ENCODE measurements around the gene NAIP.
"Not testable (repeated sequence)": the region's sequence is repeated elsewhere in the genome, so short reads cannot be mapped to it uniquely, and the experiment has no call there.

The NAIP gene

GRCh38 chr5:71025289-71025953 is at the start of gene NAIP:
TSS of gene NAIP (minus strand) at chr5:71025339. CDS start at chr5:71012915, 12,424 bp downstream.
- not testable (repeated sequence) for H3K4me3 ChIP-seq (ENCODE audit: low read depth, low read length); H3K9ac ChIP-seq (ENCODE audit: low read length); H3K4me1 ChIP-seq (ENCODE audit: control insufficient read depth, insufficient read depth, low read length); H3K27me3 ChIP-seq (ENCODE audit: control insufficient read depth, insufficient read depth, low read length); H3K36me3 ChIP-seq (ENCODE audit: control insufficient read depth, insufficient read depth, low read length); H3K9me3 ChIP-seq (ENCODE audit: control insufficient read depth, insufficient read depth, low read depth, low read length); H3K27ac ChIP-seq (ENCODE audit: low read depth, low read length)

- H3K27me3 ChIP-seq (ENCODE audit: control insufficient read depth, insufficient read depth, low read length); H3K9me3 ChIP-seq (ENCODE audit: control insufficient read depth, insufficient read depth, low read depth, low read length); H3K27ac ChIP-seq (ENCODE audit: low read depth, low read length); H3K9ac ChIP-seq (ENCODE audit: low read length); H3K4me3 ChIP-seq (ENCODE audit: low read depth, low read length); H3K4me1 ChIP-seq (ENCODE audit: control insufficient read depth, insufficient read depth, low read length); H3K36me3 ChIP-seq (ENCODE audit: control insufficient read depth, insufficient read depth, low read length): not testable (repeated sequence)
These were observed 42.3 kb upstream of the NAIP start, which contains the start of gene GTF2H2 for GRCh38 chr5:71067262-71067928. TSS of gene GTF2H2 (minus strand) at chr5:71067676. CDS start at chr5:71062763, 4,913 bp downstream.

GRCh38 chr5:71061322-71061721 is 36.2 kb upstream of the NAIP start:
- H3K27me3 ChIP-seq (ENCODE audit: control insufficient read depth, insufficient read depth, low read length); H3K9me3 ChIP-seq (ENCODE audit: control insufficient read depth, insufficient read depth, low read depth, low read length); H3K4me1 ChIP-seq (ENCODE audit: control insufficient read depth, insufficient read depth, low read length); H3K36me3 ChIP-seq (ENCODE audit: control insufficient read depth, insufficient read depth, low read length); H3K27ac ChIP-seq (ENCODE audit: low read depth, low read length); H3K4me3 ChIP-seq (ENCODE audit: low read depth, low read length); H3K9ac ChIP-seq (ENCODE audit: low read length): not testable (repeated sequence)

- H3K27me3 ChIP-seq (ENCODE audit: control insufficient read depth, insufficient read depth, low read length); H3K4me3 ChIP-seq (ENCODE audit: low read depth, low read length); H3K36me3 ChIP-seq (ENCODE audit: control insufficient read depth, insufficient read depth, low read length); H3K9me3 ChIP-seq (ENCODE audit: control insufficient read depth, insufficient read depth, low read depth, low read length); H3K4me1 ChIP-seq (ENCODE audit: control insufficient read depth, insufficient read depth, low read length); H3K27ac ChIP-seq (ENCODE audit: low read depth, low read length); H3K9ac ChIP-seq (ENCODE audit: low read length): not testable (repeated sequence)
These were observed 34.3 kb upstream of the NAIP start for GRCh38 chr5:71059426-71059825.

- not testable (repeated sequence) for H3K27me3 ChIP-seq (ENCODE audit: control insufficient read depth, insufficient read depth, low read length); H3K36me3 ChIP-seq (ENCODE audit: control insufficient read depth, insufficient read depth, low read length); H3K4me1 ChIP-seq (ENCODE audit: control insufficient read depth, insufficient read depth, low read length); H3K27ac ChIP-seq (ENCODE audit: low read depth, low read length); H3K9ac ChIP-seq (ENCODE audit: low read length); H3K4me3 ChIP-seq (ENCODE audit: low read depth, low read length); H3K9me3 ChIP-seq (ENCODE audit: control insufficient read depth, insufficient read depth, low read depth, low read length)
These were observed 19.7 kb upstream of the NAIP start for GRCh38 chr5:71044808-71045207.

GRCh38 chr5:71044128-71044527 is 19.0 kb upstream of the NAIP start:
- not testable (repeated sequence) for H3K36me3 ChIP-seq (ENCODE audit: control insufficient read depth, insufficient read depth, low read length); H3K27ac ChIP-seq (ENCODE audit: low read depth, low read length); H3K9me3 ChIP-seq (ENCODE audit: control insufficient read depth, insufficient read depth, low read depth, low read length); H3K9ac ChIP-seq (ENCODE audit: low read length); H3K4me3 ChIP-seq (ENCODE audit: low read depth, low read length); H3K27me3 ChIP-seq (ENCODE audit: control insufficient read depth, insufficient read depth, low read length); H3K4me1 ChIP-seq (ENCODE audit: control insufficient read depth, insufficient read depth, low read length)

- not testable (repeated sequence) for H3K9ac ChIP-seq (ENCODE audit: low read length); H3K4me1 ChIP-seq (ENCODE audit: control insufficient read depth, insufficient read depth, low read length); H3K36me3 ChIP-seq (ENCODE audit: control insufficient read depth, insufficient read depth, low read length); H3K27ac ChIP-seq (ENCODE audit: low read depth, low read length); H3K27me3 ChIP-seq (ENCODE audit: control insufficient read depth, insufficient read depth, low read length); H3K9me3 ChIP-seq (ENCODE audit: control insufficient read depth, insufficient read depth, low read depth, low read length); H3K4me3 ChIP-seq (ENCODE audit: low read depth, low read length)
These were observed 6.1 kb upstream of the NAIP start for GRCh38 chr5:71031046-71031776.

- not testable (repeated sequence) for H3K9ac ChIP-seq (ENCODE audit: low read length); H3K9me3 ChIP-seq (ENCODE audit: control insufficient read depth, insufficient read depth, low read depth, low read length); H3K4me3 ChIP-seq (ENCODE audit: low read depth, low read length); H3K4me1 ChIP-seq (ENCODE audit: control insufficient read depth, insufficient read depth, low read length); H3K27me3 ChIP-seq (ENCODE audit: control insufficient read depth, insufficient read depth, low read length); H3K27ac ChIP-seq (ENCODE audit: low read depth, low read length); H3K36me3 ChIP-seq (ENCODE audit: control insufficient read depth, insufficient read depth, low read length)
These were observed 4.5 kb downstream of the NAIP start for GRCh38 chr5:71020643-71021042.

- H3K36me3 ChIP-seq (ENCODE audit: control insufficient read depth, insufficient read depth, low read length); H3K9ac ChIP-seq (ENCODE audit: low read length); H3K27ac ChIP-seq (ENCODE audit: low read depth, low read length); H3K27me3 ChIP-seq (ENCODE audit: control insufficient read depth, insufficient read depth, low read length); H3K4me1 ChIP-seq (ENCODE audit: control insufficient read depth, insufficient read depth, low read length); H3K9me3 ChIP-seq (ENCODE audit: control insufficient read depth, insufficient read depth, low read depth, low read length); H3K4me3 ChIP-seq (ENCODE audit: low read depth, low read length): not testable (repeated sequence)
These were observed 6.6 kb downstream of the NAIP start for GRCh38 chr5:71018376-71019005.

GRCh38 chr5:71014176-71014575 is 11.0 kb downstream of the NAIP start:
- no peaks in the 10 kb centered on the region for H3K27me3 ChIP-seq (ENCODE audit: control insufficient read depth, insufficient read depth, low read length)
- H3K27ac ChIP-seq (ENCODE audit: low read depth, low read length): no peak overlapping the region
- H3K4me1 ChIP-seq (ENCODE audit: control insufficient read depth, insufficient read depth, low read length): no peaks in the 10 kb centered on the region
- H3K9me3 ChIP-seq (ENCODE audit: control insufficient read depth, insufficient read depth, low read depth, low read length): no peaks in the 10 kb centered on the region
- no peak overlapping the region for H3K4me3 ChIP-seq (ENCODE audit: low read depth, low read length)
- no peaks in the 10 kb centered on the region for H3K36me3 ChIP-seq (ENCODE audit: control insufficient read depth, insufficient read depth, low read length)
- H3K9ac ChIP-seq (ENCODE audit: low read length): no peak overlapping the region

- H3K4me1 ChIP-seq (ENCODE audit: control insufficient read depth, insufficient read depth, low read length): no peaks in the 10 kb centered on the region
- H3K4me3 ChIP-seq (ENCODE audit: low read depth, low read length): no peak overlapping the region
- H3K36me3 ChIP-seq (ENCODE audit: control insufficient read depth, insufficient read depth, low read length): no peaks in the 10 kb centered on the region
- no peak overlapping the region for H3K9ac ChIP-seq (ENCODE audit: low read length)
- no peaks in the 10 kb centered on the region for H3K9me3 ChIP-seq (ENCODE audit: control insufficient read depth, insufficient read depth, low read depth, low read length)
- H3K27me3 ChIP-seq (ENCODE audit: control insufficient read depth, insufficient read depth, low read length): no peaks in the 10 kb centered on the region
- H3K27ac ChIP-seq (ENCODE audit: low read depth, low read length): no peak overlapping the region
These were observed 11.6 kb downstream of the NAIP start for GRCh38 chr5:71013575-71013974.

All from HUES6 (cell line).